Astrocyte of the cerebellum (primary cell): ENCODE results near the gene CDK18.

Experiments used
- DNase-seq: peaks from one replicate; pipeline ENCODE4 v3.0.0-alpha.2; 2011; ENCODE audit warnings: low read depth
- H3K4me3 ChIP-seq: 2 replicates; pipeline ENCODE4 v1.5.1; 2011; ENCODE audit warnings: mild to moderate bottlenecking, low read depth, low read length, moderate library complexity
- in situ Hi-C: cut with HindIII; loops from 2 replicates; pipeline ENCODE4 v1.10.0; 2017; ENCODE audit warnings: low sequenced_read_pairs
- TF ChIP-seq, protein P1 (sequence below): IDR thresholded peaks from 2 replicates; pipeline ENCODE4 v1.5.1; 2012; ENCODE audit warnings: low read length, low read depth, moderate library complexity, mild to moderate bottlenecking; ENCODE audit errors: missing control alignments

CDK18 gene

DNA sequence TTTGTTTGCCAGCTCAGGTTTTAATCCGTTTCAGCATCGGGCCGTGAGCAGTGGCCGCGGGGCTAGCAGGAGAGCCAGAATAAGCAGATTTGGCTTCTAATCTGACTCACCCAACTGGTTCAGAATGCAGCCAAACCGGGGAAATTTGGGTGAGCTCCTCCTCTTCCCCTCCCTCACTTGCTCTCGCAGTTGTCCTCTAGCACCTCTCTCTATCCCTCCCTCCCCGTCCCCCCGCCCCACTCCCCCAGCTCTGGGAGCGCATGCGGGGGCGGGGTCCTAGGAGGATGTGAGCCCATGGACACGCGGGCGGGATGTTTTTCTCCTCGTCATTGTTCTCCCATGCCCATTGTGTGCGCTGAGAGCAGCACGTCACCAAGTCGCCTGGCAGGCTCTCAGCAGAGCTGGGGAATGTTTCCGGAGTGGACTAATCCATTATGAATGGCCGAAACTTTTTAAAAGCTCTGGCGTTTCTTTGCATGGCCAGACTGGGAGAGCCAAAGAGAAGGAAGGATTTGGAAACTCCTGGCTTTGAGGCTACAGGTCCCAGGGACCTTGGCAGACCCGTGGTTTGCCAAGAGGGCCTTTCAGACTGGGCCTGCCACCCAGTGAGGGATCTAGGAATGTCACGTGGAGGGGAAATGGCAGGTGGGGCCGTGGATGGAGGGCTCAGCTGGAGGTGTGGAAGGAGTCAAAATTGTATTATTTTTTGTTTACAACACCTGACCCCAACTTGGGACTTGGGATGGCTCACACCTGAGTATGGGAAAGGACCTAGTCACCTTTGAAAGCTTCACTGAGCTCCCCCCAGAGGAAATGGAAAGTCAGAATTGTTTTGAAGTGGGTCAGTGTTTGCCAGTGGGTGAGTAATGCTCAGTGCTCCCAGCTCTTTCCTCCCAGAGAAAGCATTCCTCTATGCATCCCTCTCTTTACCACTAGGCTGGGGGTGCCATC, 39.2 kb downstream of the CDK18 start:
- peak; percentile 63 for DNase-seq
- in situ Hi-C loops = no loop called here
- H3K4me3 ChIP-seq = peak overlapping the region; percentile 19
- TF ChIP-seq, protein P1, sequence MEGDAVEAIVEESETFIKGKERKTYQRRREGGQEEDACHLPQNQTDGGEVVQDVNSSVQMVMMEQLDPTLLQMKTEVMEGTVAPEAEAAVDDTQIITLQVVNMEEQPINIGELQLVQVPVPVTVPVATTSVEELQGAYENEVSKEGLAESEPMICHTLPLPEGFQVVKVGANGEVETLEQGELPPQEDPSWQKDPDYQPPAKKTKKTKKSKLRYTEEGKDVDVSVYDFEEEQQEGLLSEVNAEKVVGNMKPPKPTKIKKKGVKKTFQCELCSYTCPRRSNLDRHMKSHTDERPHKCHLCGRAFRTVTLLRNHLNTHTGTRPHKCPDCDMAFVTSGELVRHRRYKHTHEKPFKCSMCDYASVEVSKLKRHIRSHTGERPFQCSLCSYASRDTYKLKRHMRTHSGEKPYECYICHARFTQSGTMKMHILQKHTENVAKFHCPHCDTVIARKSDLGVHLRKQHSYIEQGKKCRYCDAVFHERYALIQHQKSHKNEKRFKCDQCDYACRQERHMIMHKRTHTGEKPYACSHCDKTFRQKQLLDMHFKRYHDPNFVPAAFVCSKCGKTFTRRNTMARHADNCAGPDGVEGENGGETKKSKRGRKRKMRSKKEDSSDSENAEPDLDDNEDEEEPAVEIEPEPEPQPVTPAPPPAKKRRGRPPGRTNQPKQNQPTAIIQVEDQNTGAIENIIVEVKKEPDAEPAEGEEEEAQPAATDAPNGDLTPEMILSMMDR = no peak

DNA sequence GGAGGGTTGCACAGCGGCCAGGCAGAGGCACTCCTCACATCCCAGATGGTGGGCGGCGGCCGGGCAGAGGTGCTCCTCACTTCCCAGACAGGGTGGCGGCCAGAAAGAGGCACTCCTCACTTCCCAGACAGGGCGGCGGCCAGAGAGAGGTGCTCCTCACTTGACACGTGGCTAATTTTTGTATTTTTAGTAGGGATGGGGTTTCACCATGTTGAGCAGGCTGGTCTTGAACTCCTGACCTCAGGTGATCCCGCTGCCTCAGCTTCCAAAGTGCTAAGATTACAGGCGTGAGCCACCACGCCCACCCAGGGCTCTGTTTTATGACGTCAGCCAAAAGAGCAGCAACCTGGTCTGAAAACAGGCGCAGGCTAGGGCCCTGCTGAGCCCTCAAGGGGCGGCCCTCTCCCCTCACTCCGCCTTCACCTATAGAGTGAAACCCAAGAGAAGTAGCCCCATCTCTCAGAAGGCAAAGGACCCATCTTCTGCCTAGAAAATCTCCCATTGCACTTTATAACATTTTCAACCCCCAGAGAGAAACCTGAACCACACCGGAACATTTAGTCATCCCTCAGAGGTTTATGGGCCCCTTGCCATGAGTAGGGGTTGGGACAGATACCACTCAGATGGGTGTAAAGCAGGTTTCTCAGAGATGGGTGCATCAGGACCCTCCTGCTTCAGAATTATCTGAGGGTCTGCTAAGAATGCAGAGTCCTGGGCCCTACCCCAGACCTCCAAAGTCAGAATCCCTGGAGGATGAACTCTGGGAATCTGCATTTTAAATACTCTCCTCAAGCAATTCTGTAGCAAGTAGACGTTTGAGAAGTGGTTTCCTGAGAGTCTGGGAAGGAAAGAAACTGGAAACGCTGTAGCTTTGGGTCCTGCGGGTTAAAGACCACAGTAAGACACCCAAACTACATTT, 40.8 kb downstream of the CDK18 start:
- in situ Hi-C loops = no loop called here

DNA sequence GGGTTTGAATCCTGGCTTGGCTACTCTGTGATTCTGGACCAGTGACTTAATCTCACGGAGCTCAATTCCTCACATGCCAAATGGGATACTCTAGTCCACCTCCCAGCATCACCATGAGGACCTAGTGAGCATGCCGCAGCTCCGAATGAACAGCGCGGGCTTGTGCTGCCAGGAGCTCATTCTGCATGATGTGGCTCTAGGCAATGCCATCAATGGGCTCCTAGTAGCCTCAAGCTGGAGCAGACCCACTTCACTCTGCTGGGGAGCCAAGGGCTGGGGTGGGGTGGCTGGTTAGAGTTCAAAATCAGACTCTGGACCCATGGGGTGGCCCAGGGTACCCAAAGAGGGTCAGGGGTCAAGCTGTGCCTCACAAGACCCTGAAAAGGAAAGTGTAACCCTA, 41.5 kb downstream of the CDK18 start:
- DNase-seq = no peak
- TF ChIP-seq, protein P1 = no peak
- in situ Hi-C loops = no loop called here
- H3K4me3 ChIP-seq = no peak overlapping the region

More for the DNA sequence above, 40.8 kb downstream of the CDK18 start:
- TF ChIP-seq, protein P1 = no peak
- H3K4me3 ChIP-seq = no peak overlapping the region
- no peak for DNase-seq

DNA sequence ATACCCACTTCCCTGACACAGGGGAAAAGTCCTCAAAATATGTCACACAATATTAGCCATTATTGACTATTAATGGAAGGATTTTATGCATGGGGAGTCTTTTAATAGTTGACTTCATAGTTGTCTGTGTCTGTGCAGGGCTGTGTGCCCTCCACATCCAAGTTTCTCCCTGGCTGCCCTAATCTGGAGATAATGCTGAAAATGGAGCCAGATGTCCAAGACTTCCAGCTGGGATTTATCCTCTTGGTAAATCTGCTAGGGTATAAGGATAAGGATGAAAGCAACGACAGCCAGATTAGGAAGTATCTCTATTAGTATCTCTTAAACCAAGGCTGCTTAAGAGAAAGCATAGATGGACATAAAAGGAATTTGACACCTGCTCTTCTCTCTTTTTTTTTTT, 42.1 kb downstream of the CDK18 start:
- in situ Hi-C loops = no loop called here
- TF ChIP-seq, protein P1 = no peak
- H3K4me3 ChIP-seq = no peak overlapping the region
- no peak for DNase-seq

DNA sequence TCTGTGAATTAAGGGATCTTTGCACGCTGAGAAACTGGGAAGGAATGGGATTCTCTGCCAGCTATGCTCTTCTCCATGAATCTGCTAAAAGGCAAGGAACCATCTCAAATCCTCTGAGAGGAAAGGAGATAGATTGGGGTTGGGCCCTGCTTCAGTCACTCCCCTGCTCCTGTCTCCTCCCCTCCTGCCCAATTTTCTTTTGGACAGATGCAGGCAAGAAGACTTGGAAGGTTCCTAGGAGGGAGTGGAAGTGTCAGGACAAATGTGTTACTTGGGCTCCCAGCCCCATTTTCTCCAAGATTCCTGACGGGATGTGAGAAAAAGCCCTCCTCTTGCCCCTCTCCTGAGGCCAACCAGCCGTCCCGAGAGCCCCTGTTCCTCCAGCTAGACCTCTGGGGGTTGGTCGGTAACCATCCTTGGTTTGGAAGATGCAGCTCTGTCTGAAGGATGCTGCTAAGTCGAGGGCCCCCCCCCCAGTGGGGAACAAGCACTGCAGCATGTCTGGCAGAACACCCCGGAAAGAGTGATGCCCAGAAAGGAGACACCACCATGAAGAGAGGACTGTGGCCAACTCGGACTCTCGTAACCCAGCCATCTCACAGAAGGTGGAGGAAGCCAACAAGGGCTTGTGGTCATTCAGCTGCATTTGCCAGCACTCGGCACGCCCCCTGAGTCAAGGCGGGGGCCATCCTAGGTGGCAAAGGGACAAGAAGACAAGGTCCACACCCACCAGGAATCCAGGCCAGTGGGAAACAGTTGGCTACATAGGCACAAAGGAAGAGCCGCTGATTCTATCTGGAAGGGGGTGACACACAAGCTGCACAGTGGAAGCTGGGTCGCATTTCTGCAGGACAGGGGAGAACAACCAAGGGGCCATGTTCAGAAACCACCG, 43.7 kb downstream of the CDK18 start:
- no peak overlapping the region for H3K4me3 ChIP-seq
- TF ChIP-seq, protein P1 = no peak
- DNase-seq = no peak
- in situ Hi-C loops = no loop called here
